Neural cell (in vitro differentiated cells): Measurements from ENCODE around the gene NPM3. TPM values are rescaled to one million over a fixed set of nuclear protein-coding genes. Genes with fewer than 3 reads are reported as not detected.

Experiments used
- H2AFZ ChIP-seq: fragments of 200-600, 300-800 bp; sonication (generic), shearing (Covaris generic); 2 replicates; pipeline ENCODE4 v1.6.0; 2014; ENCODE audit warnings: low read depth, mild to moderate bottlenecking, antibody characterized with exemption, low read length, moderate library complexity
- H3F3A ChIP-seq: fragments of 200-600 bp; shearing (Covaris generic); 2 replicates; pipeline ENCODE4 v1.6.1; 2016; ENCODE audit warnings: mild to moderate bottlenecking, moderate library complexity, mixed read lengths, antibody characterized with exemption, low read length; ENCODE audit not compliant: insufficient read depth, poor library complexity, severe bottlenecking
- H3K27ac ChIP-seq: fragments of 200-600, 300-800 bp; sonication (generic), shearing (Covaris generic); 2 replicates; pipeline ENCODE4 v1.5.1; 2014; ENCODE audit warnings: mild to moderate bottlenecking, low read length, moderate library complexity
- H3K27me3 ChIP-seq: fragments of 300-800, 200-600 bp; sonication (generic), shearing (Covaris generic); 2 replicates; pipeline ENCODE4 v1.6.0; 2014; ENCODE audit warnings: mild to moderate bottlenecking, low read depth, low read length, moderate library complexity; ENCODE audit not compliant: insufficient read depth
- H3K36me3 ChIP-seq: fragments of 300-800, 200-600 bp; sonication (generic), shearing (Covaris generic); 2 replicates; pipeline ENCODE4 v1.5.1; 2014; ENCODE audit warnings: mild to moderate bottlenecking, antibody characterized with exemption, low read length, moderate library complexity; ENCODE audit not compliant: insufficient read depth
- H3K4me2 ChIP-seq: fragments of 300-800, 200-600 bp; sonication (generic), shearing (Covaris generic); 2 replicates; pipeline ENCODE4 v1.6.0; 2014; ENCODE audit warnings: mild to moderate bottlenecking, low read length
- H3K4me3 ChIP-seq: fragments of 300-800, 200-600 bp; sonication (generic), shearing (Covaris generic); 2 replicates; pipeline ENCODE4 v1.5.1; 2014; ENCODE audit warnings: mild to moderate bottlenecking, low read length, moderate library complexity
- H3K79me2 ChIP-seq: fragments of 200-600 bp; shearing (Covaris generic); replicated peaks from 2 replicates; pipeline ENCODE4 v1.6.0; 2014; ENCODE audit warnings: mild to moderate bottlenecking, low read length, moderate library complexity; ENCODE audit not compliant: insufficient read depth
- H3K9ac ChIP-seq: fragments of 300-800, 200-600 bp; sonication (generic), shearing (Covaris generic); 2 replicates; pipeline ENCODE4 v1.6.1; 2016; ENCODE audit warnings: mild to moderate bottlenecking, low read length, mixed read lengths
- H3K9me2 ChIP-seq: fragments of 200-600 bp; shearing (Covaris generic); 2 replicates; pipeline ENCODE4 v1.6.1; 2016; ENCODE audit warnings: mild to moderate bottlenecking, low read length, mixed read lengths; ENCODE audit not compliant: insufficient read depth
- H3K9me3 ChIP-seq: fragments of 200-600, 300-800 bp; sonication (generic), shearing (Covaris generic); 2 replicates; pipeline ENCODE4 v1.6.1; 2016; ENCODE audit warnings: mild to moderate bottlenecking, mixed run types, low read length, moderate library complexity, mixed read lengths
- H4K20me1 ChIP-seq: fragments of 200-600 bp; shearing (Covaris generic); 2 replicates; pipeline ENCODE4 v1.6.1; 2016; ENCODE audit warnings: mild to moderate bottlenecking, mixed run types; ENCODE audit not compliant: insufficient read depth
- EP300 ChIP-seq: fragments of 450-650 bp; conservative IDR thresholded peaks from 2 replicates; pipeline ENCODE4 v1.6.1; 2014; ENCODE audit warnings: antibody characterized with exemption, mild to moderate bottlenecking, moderate library complexity; ENCODE audit not compliant: poor library complexity, severe bottlenecking
- EZH2 ChIP-seq: fragments of 200-600, 300-800 bp; shearing (Covaris generic), sonication (generic); IDR thresholded peaks from 2 replicates; pipeline ENCODE4 v1.6.1; 2014; ENCODE audit warnings: antibody characterized with exemption, low read length, borderline replicate concordance, mild to moderate bottlenecking; ENCODE audit not compliant: insufficient read depth, poor library complexity, severe bottlenecking
- MXI1 ChIP-seq: fragments of 450-650 bp; conservative IDR thresholded peaks from 2 replicates; pipeline ENCODE4 v1.6.1; 2014; ENCODE audit warnings: antibody characterized with exemption, mild to moderate bottlenecking; ENCODE audit not compliant: poor library complexity, severe bottlenecking
- POLR2AphosphoS5 ChIP-seq: IDR thresholded peaks from 2 replicates; pipeline ENCODE4 v1.6.1; 2012
- RAD21 ChIP-seq: fragments of 450-650 bp; conservative IDR thresholded peaks from 2 replicates; pipeline ENCODE4 v1.6.1; 2014; ENCODE audit warnings: antibody characterized with exemption, mild to moderate bottlenecking, moderate library complexity
- SMC3 ChIP-seq: fragments of 450-650 bp; conservative IDR thresholded peaks from 2 replicates; pipeline ENCODE4 v1.6.1; 2014; ENCODE audit warnings: antibody characterized with exemption, mild to moderate bottlenecking, moderate library complexity; ENCODE audit not compliant: poor library complexity
- TAF1 ChIP-seq: IDR thresholded peaks from 2 replicates; pipeline ENCODE4 v1.6.1; 2012; ENCODE audit warnings: low read depth
- polyA plus RNA-seq: library from polyadenylated mRNA; depleted of rRNA; stranded (reverse); fragments of >200 nt; gene quantifications from 2 replicates; pipeline ENCODE4 v1.2.3, GENCODE V29; 2014
- TF ChIP-seq, protein P1 (sequence below): IDR thresholded peaks from 2 replicates; pipeline ENCODE4 v1.6.1; 2012; ENCODE audit warnings: borderline replicate concordance
- TF ChIP-seq, protein P2 (sequence below): fragments of 450-650 bp; IDR thresholded peaks from 2 replicates; pipeline ENCODE4 v1.5.1; 2014; ENCODE audit warnings: antibody characterized with exemption, mild to moderate bottlenecking, moderate library complexity; ENCODE audit not compliant: poor library complexity, severe bottlenecking

NPM3 gene
- polyA plus RNA-seq, 1 donor from 2014 or later: 53.0 TPM

DNA sequence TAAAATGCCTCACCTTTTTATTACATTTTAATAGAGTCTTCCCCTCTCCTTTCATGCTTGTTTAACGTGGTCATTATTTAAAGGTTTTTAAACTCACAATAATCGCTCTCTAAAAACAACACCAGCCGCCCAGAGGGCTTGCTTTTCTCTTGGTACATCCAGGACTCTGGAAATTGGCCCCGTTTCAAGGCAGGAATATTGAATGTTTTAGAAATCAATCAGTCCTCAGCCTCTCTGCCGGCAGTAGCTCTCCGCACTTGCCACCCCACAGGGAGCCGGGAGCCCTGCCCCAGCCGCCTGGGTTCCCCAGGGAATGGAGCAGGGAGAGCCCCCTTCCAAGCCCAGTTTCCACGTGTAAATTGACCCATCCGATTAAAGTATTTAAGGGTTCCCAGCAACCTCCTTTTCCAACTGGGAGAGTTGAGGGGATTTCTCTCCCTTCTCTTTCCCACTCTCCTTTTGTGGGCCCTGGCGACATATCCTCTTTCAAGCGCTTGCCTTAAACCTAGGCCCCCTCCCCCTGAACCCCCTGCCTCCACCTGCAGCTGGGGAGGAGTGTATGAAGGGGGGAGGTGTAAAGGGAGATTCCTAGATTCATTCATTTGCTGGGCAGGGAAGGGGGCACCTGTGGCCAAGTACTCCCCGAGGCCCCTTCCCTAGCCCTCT, 9.2 kb downstream of the NPM3 start:
- Histone ChIP-seq H3K79me2 (no peaks in the 10 kb centered on the region), H3K36me3 (no peaks in the 10 kb centered on the region), H3K9me3 (no peaks in the 10 kb centered on the region), H4K20me1 (no peaks in the 10 kb centered on the region), H2AFZ (no peak overlapping the region), H3K27ac (no peak overlapping the region), H3K4me2 (no peak overlapping the region), H3K9me2 (no peaks in the 10 kb centered on the region), H3K9ac (no peak overlapping the region), H3K4me3 (no peak overlapping the region), H3F3A (no peaks in the 10 kb centered on the region), H3K27me3 (peaks cover 72% of the 10 kb centered on the region)
- TF ChIP-seq, protein P1, sequence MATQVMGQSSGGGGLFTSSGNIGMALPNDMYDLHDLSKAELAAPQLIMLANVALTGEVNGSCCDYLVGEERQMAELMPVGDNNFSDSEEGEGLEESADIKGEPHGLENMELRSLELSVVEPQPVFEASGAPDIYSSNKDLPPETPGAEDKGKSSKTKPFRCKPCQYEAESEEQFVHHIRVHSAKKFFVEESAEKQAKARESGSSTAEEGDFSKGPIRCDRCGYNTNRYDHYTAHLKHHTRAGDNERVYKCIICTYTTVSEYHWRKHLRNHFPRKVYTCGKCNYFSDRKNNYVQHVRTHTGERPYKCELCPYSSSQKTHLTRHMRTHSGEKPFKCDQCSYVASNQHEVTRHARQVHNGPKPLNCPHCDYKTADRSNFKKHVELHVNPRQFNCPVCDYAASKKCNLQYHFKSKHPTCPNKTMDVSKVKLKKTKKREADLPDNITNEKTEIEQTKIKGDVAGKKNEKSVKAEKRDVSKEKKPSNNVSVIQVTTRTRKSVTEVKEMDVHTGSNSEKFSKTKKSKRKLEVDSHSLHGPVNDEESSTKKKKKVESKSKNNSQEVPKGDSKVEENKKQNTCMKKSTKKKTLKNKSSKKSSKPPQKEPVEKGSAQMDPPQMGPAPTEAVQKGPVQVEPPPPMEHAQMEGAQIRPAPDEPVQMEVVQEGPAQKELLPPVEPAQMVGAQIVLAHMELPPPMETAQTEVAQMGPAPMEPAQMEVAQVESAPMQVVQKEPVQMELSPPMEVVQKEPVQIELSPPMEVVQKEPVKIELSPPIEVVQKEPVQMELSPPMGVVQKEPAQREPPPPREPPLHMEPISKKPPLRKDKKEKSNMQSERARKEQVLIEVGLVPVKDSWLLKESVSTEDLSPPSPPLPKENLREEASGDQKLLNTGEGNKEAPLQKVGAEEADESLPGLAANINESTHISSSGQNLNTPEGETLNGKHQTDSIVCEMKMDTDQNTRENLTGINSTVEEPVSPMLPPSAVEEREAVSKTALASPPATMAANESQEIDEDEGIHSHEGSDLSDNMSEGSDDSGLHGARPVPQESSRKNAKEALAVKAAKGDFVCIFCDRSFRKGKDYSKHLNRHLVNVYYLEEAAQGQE: no peak

DNA sequence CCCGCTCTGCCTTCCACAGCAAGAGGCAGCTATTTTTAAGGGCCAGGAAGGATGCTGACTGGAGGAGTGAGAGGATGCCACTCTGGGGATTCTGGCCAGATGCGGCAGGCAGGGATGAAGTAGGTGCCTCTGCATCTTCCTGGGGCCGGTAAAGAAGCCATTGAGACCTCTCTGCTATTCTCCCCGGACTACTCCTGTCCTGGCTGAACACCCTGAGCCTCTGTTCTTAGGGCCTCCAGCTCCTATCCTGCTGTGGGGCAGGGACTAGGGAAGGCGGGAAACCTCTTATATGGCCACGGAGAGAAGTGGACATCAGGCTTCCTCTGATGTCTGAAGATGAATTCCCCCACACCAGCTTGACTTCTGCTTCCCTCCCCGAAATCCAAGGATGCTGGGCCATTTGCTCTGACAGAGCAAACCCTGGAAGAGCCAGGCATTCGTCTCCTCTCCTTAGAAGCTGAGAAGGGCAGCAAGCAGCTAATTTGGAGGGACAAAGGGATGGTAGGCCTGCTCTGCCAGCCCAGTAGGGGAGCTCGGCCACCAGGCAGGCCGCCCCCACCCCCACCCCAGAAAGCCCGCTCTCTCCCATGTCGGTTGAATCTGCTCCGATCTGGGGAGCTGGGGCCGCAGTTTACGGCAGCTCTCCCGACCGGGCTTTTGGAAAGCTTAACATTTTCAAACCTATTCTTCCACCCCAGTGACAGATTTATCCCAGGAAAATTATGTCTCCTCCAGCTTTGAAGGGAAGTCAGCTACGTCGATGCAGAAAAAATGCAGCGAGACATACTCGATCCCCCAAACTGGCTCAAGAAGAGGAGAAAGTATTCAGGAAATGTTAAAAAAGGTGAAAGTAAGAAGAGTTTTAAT, 10.1 kb downstream of the NPM3 start:
- Histone ChIP-seq H2AFZ (no peak overlapping the region), H3K9me2 (no peaks in the 10 kb centered on the region), H3K79me2 (no peaks in the 10 kb centered on the region), H3K4me3 (no peak overlapping the region), H3K9ac (no peak overlapping the region), H3K27me3 (peaks cover 63% of the 10 kb centered on the region), H3K9me3 (no peaks in the 10 kb centered on the region), H4K20me1 (no peaks in the 10 kb centered on the region), H3F3A (no peaks in the 10 kb centered on the region), H3K36me3 (no peaks in the 10 kb centered on the region), H3K4me2 (no peak overlapping the region), H3K27ac (no peak overlapping the region)
- TF ChIP-seq MXI1: no peak
- no peak for TF ChIP-seq POLR2AphosphoS5
- no peak for TF ChIP-seq SMC3
- no peak for TF ChIP-seq EZH2
- TF ChIP-seq RAD21: no peak
- TF ChIP-seq TAF1: no peak
- TF ChIP-seq, protein P1: no peak
- TF ChIP-seq, protein P2, sequence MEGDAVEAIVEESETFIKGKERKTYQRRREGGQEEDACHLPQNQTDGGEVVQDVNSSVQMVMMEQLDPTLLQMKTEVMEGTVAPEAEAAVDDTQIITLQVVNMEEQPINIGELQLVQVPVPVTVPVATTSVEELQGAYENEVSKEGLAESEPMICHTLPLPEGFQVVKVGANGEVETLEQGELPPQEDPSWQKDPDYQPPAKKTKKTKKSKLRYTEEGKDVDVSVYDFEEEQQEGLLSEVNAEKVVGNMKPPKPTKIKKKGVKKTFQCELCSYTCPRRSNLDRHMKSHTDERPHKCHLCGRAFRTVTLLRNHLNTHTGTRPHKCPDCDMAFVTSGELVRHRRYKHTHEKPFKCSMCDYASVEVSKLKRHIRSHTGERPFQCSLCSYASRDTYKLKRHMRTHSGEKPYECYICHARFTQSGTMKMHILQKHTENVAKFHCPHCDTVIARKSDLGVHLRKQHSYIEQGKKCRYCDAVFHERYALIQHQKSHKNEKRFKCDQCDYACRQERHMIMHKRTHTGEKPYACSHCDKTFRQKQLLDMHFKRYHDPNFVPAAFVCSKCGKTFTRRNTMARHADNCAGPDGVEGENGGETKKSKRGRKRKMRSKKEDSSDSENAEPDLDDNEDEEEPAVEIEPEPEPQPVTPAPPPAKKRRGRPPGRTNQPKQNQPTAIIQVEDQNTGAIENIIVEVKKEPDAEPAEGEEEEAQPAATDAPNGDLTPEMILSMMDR: no peak
- TF ChIP-seq EP300: no peak
